ENCODE results near the gene RNASET2.
"Not testable (repeated sequence)": the region's sequence is repeated elsewhere in the genome, so short reads cannot be mapped to it uniquely, and the experiment has no call there.

The RNASET2 gene

DNA sequence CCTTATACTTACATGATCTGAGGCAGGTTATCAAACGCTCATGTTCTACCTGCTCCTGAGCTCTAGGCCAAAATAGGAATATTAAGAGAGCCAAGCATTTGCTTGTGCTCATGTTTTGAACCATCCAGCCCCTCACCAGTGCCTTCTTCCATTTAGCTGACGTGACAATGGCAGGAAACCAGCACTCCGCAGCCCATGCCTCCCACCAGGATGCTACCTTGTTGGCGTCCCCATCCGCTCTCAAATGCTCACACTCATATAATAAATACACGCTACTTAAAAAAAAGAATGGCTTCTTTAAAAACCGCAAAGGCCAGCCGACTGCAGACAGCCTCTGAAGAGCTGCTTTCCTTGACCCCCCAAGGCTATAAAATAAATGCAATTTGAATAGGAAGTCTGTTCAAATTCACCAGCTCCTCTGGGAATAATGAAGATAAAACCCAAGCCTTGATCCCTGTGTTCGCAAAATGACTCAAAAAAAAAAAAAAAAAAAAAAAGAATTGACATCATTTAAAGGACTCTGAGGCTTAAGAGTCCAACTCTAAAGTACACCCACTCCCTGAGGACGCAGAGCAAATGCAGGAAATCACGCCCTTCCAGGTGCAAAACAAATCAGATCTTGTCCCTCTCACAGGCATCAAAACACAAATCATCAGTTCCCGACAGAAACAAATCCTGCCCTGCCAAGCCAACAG is 29.0 kb downstream of the RNASET2 start:
- no peak for DNase-seq (ENCODE audit: low spot score)

DNA sequence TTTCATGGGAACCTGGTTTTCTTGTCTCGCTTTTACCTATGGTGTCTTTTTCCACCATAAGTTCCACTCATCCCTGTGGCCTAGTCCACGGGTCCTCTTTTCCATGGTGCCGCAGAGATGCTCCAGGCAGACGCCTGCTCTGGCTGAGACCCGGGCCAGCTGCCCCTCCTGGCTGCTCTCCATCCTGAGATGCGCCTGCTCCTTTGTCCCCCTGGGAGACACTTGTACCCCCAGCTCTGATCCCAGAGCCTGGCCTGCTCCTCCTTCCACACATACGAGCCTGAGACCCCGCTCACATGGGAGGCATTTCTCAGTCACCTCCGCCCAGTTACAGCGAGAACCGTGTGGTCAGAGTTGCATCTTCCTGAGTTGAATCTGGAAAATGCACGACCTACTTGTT is 29.6 kb downstream of the RNASET2 start:
- DNase-seq (ENCODE audit: low spot score) = no peak

DNA sequence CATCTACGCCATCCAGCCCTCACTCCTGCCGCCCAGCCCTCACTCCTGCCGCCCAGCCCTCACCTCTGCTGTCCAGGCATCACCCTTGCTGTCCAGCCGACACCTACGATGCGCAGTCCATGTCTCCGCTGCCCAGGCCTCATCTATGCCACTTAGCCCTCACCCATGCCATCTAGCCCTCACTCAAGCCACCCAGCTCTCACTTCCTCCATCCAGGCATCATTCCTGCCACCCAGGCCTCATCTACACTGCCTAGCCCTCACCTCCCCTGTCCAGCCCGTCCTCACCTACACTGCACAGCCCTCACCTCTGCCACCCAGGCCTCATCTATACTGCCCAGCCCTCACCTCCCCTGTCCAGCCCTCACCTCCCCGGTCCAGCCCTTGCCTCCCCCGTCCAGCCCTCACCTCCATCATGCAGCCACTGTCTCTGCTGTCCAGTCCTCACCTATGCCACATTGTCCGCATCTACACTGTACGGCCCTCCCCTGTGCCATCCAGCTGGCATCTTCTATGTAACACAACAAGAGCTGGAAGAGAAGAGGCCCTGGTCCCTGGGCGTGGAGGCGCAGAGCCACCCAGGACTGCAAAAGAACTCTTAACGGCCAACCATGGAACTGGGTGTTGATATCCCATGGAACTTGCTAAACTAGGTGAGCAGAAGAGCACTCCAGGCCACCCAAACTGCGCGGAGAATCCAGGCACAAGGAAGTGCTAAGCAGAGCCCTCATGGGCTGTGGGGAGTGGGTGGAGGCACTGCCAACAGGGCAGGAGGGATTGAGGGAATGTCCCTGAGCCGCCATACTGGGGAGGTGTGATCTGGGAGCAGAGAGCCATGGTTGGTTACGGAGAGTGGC is 31.0 kb downstream of the RNASET2 start:
- DNase-seq (ENCODE audit: low spot score) = no peak

DNA sequence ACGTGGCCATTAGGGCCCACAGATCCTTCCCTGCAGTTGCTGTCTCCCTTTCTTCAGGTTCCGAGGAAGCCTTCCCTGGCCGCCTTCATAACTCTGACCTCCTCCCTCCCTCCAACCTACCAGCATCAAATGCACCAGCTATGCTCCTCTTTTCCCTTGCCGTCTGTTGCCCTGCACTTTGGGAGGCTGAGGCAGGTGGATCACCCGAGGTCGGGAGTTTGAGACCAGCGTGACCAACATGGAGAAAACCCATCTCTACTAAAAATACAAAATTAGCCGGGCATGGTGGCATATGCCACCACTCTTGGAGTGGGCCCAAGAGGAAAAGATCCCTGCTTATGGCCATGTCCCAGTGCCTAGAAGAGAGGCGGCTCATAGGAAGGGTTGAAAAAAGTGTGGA is 31.8 kb downstream of the RNASET2 start:
- no peak for DNase-seq (ENCODE audit: low spot score)

DNA sequence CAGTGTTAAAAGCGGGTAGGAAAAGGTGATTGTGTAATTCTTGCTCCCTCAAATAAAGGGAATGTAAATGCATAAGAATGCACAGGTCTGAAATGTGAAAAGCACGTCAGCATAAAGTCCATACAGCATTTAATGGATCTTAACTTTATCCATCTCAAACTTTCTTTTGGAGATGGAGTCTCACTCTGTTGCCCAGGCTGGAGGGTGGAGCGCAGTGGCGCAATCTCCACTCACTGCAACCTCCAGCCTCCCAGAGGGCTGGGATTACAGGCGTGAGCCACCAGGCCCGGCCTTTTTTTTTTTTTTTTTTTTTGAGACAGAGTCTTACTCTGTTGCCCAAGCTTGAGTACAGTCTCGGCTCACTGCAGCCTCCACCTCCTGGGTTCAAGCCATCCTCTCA is 33.4 kb downstream of the RNASET2 start:
- no peak for DNase-seq (ENCODE audit: low spot score)

DNA sequence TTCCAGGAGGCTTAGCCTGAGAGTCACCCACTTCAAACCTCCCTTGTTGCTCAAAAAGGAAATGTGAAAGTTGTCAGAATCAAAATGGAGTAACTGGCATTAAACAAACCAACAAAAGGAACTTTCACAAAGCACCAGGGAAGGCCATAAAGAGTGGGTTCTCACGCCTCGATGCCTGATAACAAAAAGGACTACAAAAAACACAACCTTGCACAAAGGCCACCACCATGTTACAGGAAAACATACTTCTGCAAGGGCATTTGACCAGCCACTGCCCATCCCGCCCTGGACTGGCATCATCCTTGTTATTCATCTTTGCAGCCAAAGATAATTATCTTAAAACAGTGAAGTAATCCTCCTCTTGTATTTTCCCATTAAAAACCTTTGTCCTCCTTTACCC is 34.8 kb downstream of the RNASET2 start:
- DNase-seq (ENCODE audit: low spot score) = no peak

DNA sequence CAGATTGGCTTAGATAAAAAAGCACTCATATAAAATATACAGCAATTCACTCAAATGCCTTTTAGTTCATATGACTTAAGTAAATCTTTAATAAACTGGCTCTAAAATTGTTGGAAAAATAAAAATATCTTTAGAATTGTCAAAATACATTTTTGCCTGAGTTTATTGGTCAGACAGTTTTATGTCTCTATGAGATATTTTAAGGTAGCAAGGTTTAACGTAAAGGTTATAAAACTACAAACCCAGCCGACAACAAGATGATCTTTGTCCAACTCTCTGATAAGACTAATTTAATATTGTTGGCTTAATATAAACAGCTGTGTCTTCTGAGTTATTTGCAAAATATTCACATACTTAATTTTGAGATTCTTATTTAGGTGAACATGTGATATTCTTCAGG is 39.5 kb downstream of the RNASET2 start:
- no peak for DNase-seq (ENCODE audit: low spot score)

DNA sequence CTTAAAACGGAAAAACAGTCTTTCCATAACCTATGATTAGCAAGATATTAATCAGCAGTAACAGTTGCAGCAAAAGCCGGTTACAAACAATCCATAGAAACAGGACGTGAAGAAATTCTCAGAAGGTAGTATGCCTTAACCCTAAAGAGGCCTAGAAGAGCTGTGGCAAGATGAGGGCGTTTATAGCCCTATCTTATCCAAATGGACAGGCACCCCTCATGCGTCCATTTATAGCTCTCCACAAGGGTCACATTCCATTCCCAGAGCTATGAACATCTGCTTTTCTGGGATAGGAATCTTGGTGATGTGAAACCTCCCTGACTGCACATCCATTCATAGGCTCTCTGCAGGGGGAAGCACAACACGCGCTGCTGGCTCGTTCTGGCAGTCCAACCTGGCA is 40.9 kb downstream of the RNASET2 start:
- not testable (repeated sequence) for DNase-seq (ENCODE audit: low spot score)

DNA sequence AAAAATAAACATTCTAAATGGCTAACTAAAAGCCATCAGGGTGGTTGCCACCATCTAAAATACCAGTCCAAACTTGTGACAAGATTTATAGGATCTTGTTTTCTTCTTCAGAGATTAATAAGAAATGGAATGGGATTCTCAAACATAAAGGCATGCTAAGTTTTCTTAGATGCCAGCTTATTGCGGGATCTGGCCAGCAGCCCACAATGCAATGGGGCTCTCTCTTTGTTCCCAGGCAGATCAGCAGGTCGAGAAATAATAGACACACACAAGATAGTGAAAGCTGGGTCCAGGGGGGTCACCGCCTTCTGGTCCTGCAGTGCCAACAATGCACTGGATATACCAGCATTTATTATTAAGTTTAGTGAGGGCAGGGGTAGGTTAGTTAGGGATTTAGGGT is 41.4 kb downstream of the RNASET2 start:
- DNase-seq (ENCODE audit: low spot score) = not testable (repeated sequence)

DNA sequence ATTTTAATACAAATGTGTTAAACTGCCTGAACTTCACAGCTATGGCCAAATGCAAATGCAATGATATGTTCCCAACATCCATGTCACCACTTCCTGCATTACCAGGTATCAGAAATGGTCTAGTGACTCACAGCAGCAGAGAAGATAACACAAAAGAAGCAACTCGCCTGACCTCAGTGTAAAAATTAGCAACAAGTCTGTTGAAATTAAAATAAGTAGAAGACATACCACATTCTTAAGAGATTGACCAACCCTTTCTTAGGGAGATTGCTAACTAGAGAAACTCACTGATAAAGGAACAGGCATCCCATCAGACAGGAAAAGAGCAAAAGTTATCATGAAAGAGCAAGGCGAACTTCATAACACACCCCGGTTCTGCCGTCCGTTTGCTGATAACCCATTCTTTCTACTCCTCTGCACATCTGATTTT is 45.1 kb downstream of the RNASET2 start:
- no peak for DNase-seq (ENCODE audit: low spot score)

DNA sequence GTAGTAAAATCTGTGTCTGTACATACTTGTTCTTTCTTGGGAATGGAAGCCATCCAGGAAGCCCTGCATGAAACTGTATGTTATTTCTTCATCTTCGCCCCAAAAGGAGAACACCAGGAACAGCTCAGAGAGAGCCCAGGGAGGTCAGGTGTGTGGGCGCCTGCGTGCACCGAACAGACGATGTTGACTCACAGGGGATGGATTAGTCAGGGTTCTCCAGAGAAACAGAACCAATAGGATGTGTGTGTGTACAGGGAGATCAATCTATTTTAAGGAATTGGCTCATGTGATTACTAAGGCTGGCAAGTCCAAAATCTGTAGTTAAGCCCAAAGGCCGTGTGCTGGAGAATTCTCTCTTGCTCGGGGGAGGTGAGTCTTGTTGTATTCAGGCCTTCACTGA is 45.7 kb downstream of the RNASET2 start:
- DNase-seq (ENCODE audit: low spot score) = peak; percentile 4

DNA sequence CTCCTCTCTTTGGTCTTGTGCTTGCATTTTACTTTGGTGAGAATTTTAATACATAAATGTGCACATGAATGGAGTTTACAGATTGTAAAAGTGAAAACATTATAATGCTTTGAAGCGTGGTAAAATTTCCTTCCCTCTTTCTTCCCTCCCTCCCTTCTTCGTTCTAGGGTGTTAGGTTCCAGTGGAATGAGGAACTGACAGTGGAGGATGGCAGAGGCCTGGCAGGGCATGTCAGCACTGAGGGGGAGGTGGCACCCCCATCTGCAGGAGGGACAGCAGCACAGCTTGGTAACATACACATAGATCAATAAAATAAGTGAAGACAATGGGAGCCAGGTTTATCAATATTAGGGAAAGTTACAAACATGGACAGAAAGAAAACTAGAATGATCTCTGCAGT is 47.5 kb downstream of the RNASET2 start:
- DNase-seq (ENCODE audit: low spot score) = peak; percentile 5

DNA sequence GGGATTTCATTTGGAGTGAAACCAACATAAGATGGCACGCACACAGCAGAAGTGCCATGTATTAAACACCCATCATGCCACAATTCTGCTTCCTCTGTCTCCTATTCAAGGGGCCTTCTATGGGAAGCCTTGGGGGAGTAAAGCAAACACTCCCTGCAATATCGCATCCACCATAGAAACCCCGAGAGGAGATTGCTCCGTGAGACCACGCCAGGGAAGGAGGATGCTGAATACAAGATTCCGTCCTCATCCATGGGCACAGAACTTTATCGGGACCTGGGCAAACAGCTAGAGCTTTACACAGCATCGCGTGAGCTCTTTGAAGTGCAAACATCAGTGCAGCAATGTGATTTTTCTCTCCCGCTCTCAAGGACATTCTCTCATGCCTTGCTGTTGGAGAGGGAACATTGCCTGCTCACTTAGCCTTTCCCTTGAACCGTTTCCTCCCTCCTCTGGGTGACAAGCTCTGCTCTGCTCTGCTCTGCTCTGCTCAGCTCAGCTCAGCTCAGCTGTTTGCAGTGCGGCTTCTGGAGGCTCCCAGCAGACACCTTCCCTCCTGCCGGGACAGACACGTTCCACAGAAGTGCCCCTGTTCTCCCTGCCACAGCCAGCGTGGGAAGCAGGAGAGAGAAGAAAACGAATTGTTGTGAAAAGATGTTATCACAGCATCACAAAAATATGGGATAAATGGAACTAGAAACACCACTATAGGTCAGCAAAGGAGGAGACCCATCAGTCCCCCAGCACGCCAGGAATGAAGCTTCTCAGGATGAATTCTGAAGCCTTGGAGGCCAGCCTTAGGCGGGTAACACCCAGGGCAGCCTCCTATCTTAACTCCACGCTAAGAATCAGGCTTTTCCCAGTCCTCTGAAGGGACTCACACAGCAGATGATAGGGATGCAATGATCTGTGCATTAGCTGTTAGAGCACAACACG is 48.2 kb downstream of the RNASET2 start:
- DNase-seq (ENCODE audit: low spot score) = peak; percentile 4

DNA sequence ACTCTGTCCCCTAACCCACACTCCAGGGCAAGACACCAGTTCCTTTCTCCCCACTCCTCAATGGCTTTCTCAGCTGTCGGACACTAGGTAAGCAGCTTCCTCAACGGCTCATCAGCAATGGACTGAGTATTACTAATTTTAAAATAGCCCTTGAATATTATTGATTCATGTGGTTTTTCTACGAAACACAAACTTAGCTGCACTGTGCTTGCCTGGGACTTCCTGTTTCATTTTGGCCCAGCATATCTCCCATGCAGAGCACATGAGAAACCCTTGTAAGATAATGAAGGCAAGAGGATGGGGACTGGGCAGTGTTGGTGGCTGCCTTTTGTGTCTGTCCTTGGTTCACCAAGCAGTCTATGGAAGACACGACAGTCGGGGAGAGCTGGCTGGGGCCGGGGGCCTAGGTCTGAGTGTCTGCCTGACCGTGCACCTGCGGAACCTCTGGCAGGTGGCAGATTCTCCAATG is 48.9 kb downstream of the RNASET2 start:
- peak; percentile 3 for DNase-seq (ENCODE audit: low spot score)

DNA sequence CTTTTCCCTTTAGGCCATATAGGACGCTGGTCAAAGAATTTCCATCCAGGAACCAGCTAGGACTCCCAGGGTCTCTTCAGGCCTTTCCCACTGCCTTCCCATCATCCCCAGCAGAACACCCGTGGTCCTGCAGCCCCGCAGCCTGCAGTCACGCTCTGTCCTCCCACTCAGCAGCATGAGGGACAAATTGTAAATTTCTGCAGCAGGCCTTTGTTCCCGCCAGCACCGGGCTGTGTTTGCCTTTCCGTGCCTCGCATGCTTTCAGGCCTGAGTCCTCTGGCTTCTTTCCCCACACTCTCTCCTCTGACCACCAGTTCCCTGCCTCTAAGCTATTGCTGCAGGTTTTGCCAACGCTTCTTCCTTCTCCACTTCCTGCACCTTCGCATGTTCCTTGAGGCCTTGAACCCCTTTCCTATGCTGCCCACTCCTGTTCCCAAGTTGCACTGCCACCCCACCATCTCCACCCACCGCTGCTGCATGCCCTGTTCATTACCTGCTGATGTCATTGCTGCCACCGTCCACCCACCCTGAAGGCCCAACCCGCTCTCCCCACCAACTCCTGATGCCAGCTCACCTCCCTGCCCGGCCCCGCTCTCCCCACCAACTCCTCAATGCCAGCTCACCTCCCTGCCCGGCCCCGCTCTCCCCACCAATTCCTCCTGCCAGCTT is 49.8 kb downstream of the RNASET2 start:
- peak; percentile 5 for DNase-seq (ENCODE audit: low spot score)

DNA sequence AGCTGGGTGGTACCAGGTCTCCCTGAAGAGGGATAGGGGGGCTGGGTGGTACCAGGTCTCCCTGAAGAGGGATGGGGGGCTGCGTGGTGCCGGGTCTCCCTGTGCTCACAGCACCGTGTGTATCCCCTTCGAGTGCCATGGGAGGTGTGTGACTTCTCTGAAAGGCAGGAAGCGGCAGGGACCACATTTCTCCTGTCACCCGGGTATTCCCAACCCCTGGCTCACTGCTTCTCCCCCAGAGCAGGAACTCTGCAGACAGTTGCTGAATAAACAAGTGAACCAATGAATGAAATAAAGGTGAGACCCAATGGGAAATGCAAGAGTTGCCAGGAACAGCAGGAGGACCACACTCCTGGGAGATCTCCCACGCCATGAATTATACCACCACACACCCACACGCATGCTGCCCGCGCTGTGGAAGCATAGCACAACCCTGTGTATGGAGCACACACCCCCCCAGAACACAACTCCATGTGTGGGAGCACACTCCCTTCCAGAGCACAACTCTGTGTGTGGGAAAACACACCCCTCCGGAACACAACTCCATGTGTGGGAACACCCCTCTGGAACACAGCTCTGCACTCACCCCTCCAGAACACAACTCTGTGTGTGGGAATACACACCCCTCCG is 50.7 kb downstream of the RNASET2 start:
- peak; percentile 5 for DNase-seq (ENCODE audit: low spot score)

DNA sequence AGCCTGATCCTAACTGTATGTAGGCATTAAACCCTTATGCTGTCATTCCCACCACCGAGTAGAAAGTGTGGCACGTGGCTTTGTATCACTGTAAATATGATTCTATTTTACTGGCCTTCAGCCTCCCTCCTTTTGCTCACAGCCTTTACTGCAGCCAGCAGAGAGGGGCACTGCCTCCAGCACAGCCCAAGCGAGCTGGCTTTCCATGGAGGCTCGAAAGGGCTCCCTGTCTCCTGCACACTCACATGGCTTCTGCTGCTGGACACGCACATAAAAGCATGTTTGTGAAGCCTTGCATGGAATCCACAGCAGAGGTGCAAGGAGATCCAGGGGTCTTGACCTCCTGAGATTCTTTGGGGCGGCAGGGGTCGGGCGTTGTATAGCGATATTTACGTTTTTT is 51.3 kb downstream of the RNASET2 start:
- peak; percentile 5 for DNase-seq (ENCODE audit: low spot score)

DNA sequence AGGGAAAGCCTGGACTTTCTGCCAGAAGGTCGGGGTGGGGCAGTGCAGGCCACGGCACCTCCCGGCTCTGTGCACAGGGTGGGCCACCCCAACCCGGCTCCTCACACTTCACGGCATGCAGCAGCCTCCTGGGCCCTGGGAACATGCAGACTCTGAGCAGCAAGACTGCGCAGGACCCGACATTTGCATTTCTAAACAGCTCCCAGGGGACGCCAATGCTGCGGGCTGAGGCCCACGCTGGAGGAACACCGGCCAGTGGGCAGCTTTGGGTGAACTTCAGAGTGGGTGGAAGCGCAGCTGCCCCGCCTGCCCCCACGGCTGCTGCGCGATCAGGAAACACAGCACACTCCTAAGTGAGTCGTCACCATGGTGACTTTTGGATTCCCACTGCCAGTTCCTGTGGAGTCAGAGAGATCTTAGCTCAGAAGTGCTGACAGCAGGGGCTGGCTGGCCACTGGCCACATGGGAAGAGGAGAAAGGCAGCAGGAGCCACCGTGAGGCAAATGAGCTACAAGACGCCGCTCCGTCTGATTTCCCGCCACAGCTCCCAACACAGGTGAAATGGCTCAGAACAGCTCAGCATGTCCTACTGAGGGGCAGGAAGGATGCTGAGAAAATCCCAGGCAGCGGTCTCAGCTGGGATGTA is 52.1 kb downstream of the RNASET2 start:
- DNase-seq (ENCODE audit: low spot score) = peak; percentile 9

DNA sequence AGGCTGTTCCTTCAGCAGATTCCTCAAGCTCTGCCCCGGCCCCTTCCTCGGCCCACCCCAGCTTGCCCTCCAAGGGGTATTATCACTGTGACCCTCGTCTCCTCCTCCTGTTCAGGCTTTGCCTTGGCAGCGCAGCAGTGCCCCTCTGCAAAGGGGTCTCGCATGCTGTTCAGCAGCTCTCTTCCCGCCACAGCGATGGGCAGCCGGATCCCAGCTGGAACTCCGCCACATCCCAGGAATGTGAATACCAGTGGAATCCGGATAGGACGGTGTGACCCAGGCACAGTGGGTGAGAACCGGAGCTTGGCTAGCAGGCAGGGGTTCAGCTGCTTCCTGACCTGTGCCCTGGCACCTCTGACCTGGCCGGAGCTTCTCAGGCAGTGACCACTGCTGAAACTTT is 52.9 kb downstream of the RNASET2 start:
- peak; percentile 3 for DNase-seq (ENCODE audit: low spot score)

DNA sequence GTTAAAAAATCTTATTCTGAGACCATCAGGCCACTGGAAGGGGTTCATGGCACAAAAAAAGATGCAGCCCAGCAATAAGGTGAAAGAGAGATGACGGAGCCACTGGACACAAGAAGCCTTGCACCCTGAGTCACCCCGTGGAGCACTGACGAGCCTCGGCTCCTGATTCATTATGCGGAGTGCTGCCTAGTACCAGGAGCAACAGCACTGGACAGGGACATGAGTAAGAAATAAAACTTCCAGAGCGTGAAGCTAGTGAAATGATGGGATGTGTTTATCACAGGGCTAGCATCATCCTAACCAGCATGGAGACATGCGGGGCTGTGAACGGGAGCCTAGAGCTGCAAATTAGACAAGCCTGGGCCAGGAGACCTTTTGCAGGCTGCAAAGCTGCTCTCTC is 53.3 kb downstream of the RNASET2 start:
- DNase-seq (ENCODE audit: low spot score) = peak; percentile 11
